Immature natural killer cell (primary cell): ENCODE results near the gene GIPC1. TPM values are rescaled to one million over a fixed set of nuclear protein-coding genes. Genes with fewer than 3 reads are reported as not detected.
A peak's percentile ranks its signal among the peaks of the same experiment; 100 is the strongest.

Experiments used
- DNase-seq, 3 donors: peaks; one replicate each; pipeline ENCODE4 v3.0.0; 2022; ENCODE audit warnings: mixed read lengths in 1 of 3
- H3K27ac Mint-ChIP-seq, 6 donors: one replicate each; pipeline ENCODE4 v1.8.0; 2020; ENCODE audit warnings: mixed read lengths in 6 of 6, mild to moderate bottlenecking in 5 of 6, inconsistent platforms in 4 of 6, moderate library complexity in 3 of 6
- H3K27me3 Mint-ChIP-seq, 3 donors: one replicate each; pipeline ENCODE4 v1.8.0; 2020 to 2021; ENCODE audit warnings: low read depth in 3 of 3, mild to moderate bottlenecking in 3 of 3, mixed read lengths in 3 of 3, moderate library complexity in 3 of 3, inconsistent platforms in 1 of 3
- H3K36me3 Mint-ChIP-seq, 3 donors: one replicate each; pipeline ENCODE4 v1.8.0; 2020; ENCODE audit warnings: mixed read lengths in 3 of 3, inconsistent platforms in 2 of 3, mild to moderate bottlenecking in 2 of 3
- H3K4me1 Mint-ChIP-seq, 2 donors: one replicate each; pipeline ENCODE4 v1.8.0; 2020; ENCODE audit warnings: inconsistent platforms in 2 of 2, mild to moderate bottlenecking in 2 of 2, mixed read lengths in 2 of 2, moderate library complexity in 1 of 2
- H3K4me3 Mint-ChIP-seq, 5 donors: one replicate each; pipeline ENCODE4 v1.8.0; 2020; ENCODE audit warnings: mild to moderate bottlenecking in 5 of 5, mixed read lengths in 5 of 5, inconsistent platforms in 3 of 5, moderate library complexity in 3 of 5
- H3K9me3 Mint-ChIP-seq, 6 donors: one replicate each; pipeline ENCODE4 v1.8.0; 2020; ENCODE audit warnings: mild to moderate bottlenecking in 6 of 6, mixed read lengths in 6 of 6, inconsistent platforms in 4 of 6, moderate library complexity in 3 of 6
- polyA plus RNA-seq, 3 donors: library from polyadenylated mRNA; unstranded; fragments of 300-500 nt; fragmentation: Illumina TruSeq; gene quantifications; one replicate each; pipeline ENCODE4 v1.2.3, GENCODE V29; 2021

Gene GIPC1
- polyA plus RNA-seq, 3 donors from 2014 or later: 42.0 to 49.0 (median 47.0) TPM

DNA sequence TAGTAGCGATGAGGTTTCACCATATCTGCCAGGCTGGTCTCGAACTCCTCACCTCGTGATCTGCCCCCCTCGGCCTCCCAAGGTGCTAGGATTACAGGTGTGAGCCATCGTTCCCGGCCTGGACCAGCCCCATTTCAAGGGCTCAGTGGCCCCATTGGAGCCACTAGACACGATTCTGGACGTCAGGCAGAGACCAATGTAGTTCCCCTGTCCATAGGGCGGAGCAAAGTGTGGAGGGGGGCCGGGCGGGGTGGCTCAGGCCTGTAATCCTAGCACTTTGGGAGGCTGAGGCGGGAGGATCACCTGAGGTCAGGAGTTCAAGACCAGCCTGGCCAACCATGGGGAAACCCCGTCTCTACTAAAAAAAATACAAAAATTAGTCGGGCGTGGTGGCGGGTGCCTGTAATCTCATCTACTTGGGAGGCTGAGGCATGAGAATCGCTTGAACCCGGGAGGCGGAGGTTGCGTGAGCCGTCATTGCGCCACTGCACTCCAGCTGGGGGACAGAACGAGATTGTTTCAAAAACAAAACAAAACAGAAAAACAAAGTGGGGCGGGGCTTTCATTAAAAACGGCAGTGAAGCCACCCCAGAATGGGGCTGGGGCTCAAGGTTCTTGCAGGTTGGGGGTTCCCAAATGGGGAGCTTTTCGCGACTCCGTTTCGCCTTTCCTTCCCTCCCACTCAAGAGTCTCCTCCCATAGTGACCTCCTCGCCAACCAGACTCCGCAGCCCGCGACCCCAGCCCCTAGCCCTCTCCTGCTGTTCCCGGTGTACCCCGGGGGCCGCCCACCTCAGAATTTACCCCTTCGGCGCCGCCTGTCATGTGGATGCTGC, 32.7 kb upstream of the GIPC1 start:
- no peaks in the 10 kb centered on the region for H3K36me3 Mint-ChIP-seq
- H3K27me3 Mint-ChIP-seq: peaks cover 6 to 13% (median 8%) of the 10 kb centered on the region in 3 donors
- no peak for DNase-seq
- peak overlapping the region; percentile 93 to 95 (median 95) for H3K4me3 Mint-ChIP-seq
- peaks cover 29 to 32% of the 10 kb centered on the region in 2 donors for H3K4me1 Mint-ChIP-seq
- H3K9me3 Mint-ChIP-seq: no peaks in the 10 kb centered on the region
- peak overlapping the region; percentile 94 to 98 (median 97) for H3K27ac Mint-ChIP-seq

DNA sequence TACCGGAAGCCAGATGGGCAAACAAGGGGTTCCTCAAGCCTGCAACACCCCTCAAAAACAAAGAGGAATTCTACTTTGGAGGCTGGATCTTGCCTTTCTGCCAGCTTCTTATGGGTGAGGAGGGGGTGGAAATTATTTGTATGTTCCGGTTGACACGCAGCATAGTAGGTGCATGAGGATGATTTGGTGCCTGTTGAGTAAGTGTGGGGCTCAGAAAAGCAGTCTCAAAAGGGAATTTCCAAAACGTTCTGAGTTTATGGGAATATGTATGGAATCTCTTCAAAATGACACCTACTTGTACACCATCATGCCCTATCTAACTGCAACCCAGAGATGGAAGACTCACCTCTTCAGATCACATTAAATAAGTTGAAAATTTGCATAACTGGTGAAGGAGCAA, 30.5 kb upstream of the GIPC1 start:
- Mint-ChIP-seq H3K27me3 (peaks cover 10 to 18% (median 18%) of the 10 kb centered on the region in 3 donors), H3K36me3 (no peaks in the 10 kb centered on the region), H3K9me3 (no peaks in the 10 kb centered on the region), H3K4me1 (peaks cover 45 to 49% of the 10 kb centered on the region in 2 donors), H3K4me3 (no peak overlapping the region), H3K27ac (peak overlapping the region in 5 of 6 donors; percentile 1 to 74 (median 25))
- DNase-seq: no peak

DNA sequence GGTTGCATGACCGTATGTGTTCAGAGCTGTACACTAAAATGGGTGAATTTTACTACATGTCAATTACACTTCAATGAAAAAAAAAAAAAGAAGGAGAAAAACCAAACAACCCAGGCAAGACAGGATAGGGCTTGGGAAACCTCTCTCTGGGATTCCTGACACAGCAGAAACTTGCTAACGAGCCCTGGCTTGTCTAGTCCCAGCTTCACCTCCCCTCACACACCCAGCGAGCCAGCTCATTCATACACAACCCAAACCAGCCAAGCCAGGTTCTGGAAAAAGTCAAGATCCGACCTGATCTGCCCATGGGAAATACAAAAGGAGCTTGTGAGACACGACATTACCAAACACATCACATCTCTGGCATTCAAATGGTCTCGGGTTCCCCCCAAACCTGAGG, 29.8 kb upstream of the GIPC1 start:
- no peak for DNase-seq
- Mint-ChIP-seq H3K27me3 (peaks cover 10 to 18% (median 18%) of the 10 kb centered on the region in 3 donors), H3K4me3 (peak overlapping the region in 1 of 5 donors; percentile 18), H3K9me3 (no peaks in the 10 kb centered on the region), H3K27ac (peak overlapping the region in 4 of 6 donors; percentile 42 to 80 (median 65)), H3K4me1 (peaks cover 42 to 44% of the 10 kb centered on the region in 2 donors), H3K36me3 (no peaks in the 10 kb centered on the region)

DNA sequence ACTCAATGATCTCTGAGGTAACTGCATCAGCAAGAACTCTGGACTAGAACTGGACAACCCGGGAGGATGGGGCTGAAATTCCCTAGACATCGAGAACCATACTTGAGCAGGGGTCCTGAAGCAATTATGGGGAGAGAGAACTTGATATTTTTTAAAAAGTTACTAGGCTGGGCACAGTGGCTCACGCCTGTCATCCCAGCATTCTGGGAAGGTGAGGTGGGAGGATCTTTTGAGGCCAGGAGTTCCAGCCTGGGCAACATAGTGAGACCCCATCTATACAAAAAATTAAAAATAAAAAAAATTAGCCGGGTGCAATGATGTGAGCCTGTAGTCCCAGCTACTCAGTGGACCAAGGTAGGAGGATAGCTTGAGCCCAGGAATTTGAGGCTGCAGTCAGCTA, 24.6 kb upstream of the GIPC1 start:
- Mint-ChIP-seq H3K36me3 (peaks cover 10 to 13% (median 10%) of the 10 kb centered on the region in 3 donors), H3K27me3 (peaks cover 14 to 32% (median 28%) of the 10 kb centered on the region in 3 donors), H3K4me3 (peak overlapping the region in 1 of 5 donors; percentile 89), H3K4me1 (peaks cover 61 to 64% of the 10 kb centered on the region in 2 donors), H3K9me3 (peaks cover 0 to 2% (median 0%) of the 10 kb centered on the region in 6 donors), H3K27ac (peak overlapping the region; percentile 72 to 98 (median 92))
- DNase-seq: no peak

DNA sequence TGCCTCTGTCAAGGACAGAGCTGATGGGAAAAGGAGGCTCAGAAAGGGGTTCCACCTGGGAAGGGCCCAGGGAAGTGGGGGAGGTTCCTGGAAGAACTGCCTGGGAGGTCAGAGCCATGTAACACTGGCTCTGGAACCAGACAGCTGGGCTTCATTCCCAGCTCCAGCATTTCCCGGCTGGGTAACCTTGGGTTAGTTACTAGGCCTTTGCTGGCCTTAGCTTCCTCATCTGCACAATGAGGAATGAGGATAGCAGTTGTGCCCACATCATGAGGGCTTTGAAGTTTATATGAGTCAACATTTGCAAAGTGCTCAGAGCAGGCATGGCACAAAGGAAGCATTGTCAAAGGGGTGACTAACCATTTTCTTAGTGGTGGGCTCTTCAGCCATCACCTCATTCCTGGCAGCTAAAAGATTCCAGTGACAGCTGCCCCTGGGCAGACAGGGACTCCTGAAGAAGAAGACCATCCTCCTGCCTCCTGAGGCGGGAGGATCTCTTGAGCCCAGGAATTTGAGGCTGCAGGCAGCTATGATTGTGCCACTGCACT, 24.0 kb upstream of the GIPC1 start:
- Mint-ChIP-seq H3K4me1 (peaks cover 67 to 70% of the 10 kb centered on the region in 2 donors), H3K4me3 (peak overlapping the region; percentile 76 to 96 (median 89)), H3K27me3 (peaks cover 14 to 34% (median 28%) of the 10 kb centered on the region in 3 donors), H3K36me3 (peaks cover 15 to 19% (median 16%) of the 10 kb centered on the region in 3 donors), H3K9me3 (peaks cover 0 to 2% (median 0%) of the 10 kb centered on the region in 6 donors), H3K27ac (peak overlapping the region; percentile 84 to 98 (median 96))
- no peak for DNase-seq

DNA sequence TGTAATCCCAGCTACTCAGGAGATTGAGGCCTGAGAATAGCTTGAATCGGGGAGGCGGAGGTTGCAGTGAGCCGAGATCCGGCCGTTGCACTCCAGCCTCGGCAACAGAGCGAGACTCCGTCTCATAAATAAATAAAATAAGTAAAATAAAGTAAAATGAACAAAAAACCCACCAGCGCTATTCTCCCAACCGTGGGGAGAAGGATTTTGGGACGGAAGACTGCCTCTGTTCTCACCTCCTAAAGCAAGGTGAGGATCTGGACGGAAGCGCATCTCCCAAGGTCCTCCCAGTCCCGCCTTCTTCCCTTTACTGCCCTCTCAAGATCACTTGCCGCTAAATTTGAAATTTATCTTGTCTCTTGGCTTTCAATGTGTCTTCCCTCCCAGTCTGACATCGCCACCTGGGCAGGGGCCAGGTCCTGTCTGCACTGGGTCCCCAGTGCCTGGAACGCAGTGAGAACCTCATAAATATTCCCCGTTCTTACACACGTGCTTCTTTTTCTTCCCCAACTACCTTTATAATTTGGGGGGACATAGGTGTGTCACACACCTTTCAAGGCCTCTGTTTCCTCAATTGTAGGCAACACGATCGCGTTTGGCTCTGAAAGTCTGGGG, 23.4 kb upstream of the GIPC1 start:
- H3K27ac Mint-ChIP-seq: peak overlapping the region; percentile 93 to 98 (median 97)
- H3K27me3 Mint-ChIP-seq: peaks cover 16 to 35% (median 30%) of the 10 kb centered on the region in 3 donors
- H3K9me3 Mint-ChIP-seq: peaks cover 0 to 2% (median 0%) of the 10 kb centered on the region in 6 donors
- no peak for DNase-seq
- peaks cover 72 to 75% of the 10 kb centered on the region in 2 donors for H3K4me1 Mint-ChIP-seq
- H3K4me3 Mint-ChIP-seq: peak overlapping the region; percentile 85 to 96 (median 89)
- peaks cover 17 to 24% (median 20%) of the 10 kb centered on the region in 3 donors for H3K36me3 Mint-ChIP-seq

DNA sequence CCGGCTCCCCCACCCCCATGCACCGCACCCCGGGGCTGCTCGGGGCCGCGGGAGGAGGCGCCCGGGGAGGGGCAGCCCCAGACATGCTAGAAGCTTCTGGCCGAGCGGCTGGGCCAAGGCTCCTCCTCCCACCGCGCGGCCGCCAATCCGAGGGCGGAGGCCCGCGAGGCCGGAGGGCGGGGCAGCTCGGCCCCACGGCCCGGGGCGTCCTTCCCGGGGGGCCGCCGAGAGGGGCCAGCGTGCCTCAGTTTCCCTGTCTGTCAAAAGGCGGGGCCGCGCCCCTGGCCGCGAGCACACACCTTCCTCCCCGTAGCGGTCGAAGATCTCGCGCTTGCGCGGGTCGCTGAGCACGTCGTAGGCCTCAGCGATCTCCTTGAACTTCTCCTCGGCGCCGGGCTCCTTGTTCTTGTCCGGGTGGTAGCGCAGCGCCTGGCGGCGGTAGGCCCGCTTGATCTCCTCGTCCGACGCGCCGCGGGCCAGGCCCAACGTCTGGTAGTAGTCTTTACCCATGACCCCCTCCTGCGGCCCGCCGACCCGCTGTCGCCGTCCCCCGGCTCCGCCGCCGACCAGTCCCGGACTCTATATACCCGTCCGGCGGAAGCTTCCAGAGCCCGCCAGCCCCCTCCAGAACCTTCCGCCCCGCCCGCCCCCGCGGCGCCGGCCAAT, 22.0 kb upstream of the GIPC1 start, which contains the start of gene DNAJB1:
TSS of gene DNAJB1 (minus strand) at position 558 of the 666 bp plus-strand sequence. CDS start at position 510, 48 bp downstream.
- Mint-ChIP-seq H3K4me1 (peaks cover 62 to 63% of the 10 kb centered on the region in 2 donors), H3K27me3 (peaks cover 15 to 35% (median 31%) of the 10 kb centered on the region in 3 donors), H3K9me3 (peaks cover 0 to 2% (median 0%) of the 10 kb centered on the region in 6 donors)

DNA sequence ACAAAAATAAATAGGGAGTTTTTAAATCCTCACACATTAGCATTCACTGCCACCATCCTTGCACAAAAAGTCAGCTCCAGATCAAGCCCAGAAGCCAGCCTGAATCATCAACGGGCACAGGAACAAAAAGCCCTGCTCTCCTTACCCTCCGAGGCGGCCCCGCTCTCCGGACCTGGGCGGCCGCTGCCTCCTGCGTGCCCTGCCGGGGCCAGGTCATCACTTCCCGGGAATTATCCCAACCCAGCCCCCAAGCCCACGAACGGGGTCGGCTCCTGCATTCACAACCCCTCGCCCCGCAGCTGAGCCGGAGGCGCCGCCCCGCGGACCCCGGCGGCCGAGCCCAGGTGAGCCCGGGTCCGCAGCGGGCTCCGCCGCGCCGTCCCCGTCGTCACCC, 21.5 kb upstream of the GIPC1 start:
- peak overlapping the region; percentile 87 to 94 (median 92) for H3K27ac Mint-ChIP-seq
- DNase-seq: no peak
- peak overlapping the region; percentile 90 to 96 (median 90) for H3K4me3 Mint-ChIP-seq
- peaks cover 0 to 2% (median 0%) of the 10 kb centered on the region in 6 donors for H3K9me3 Mint-ChIP-seq
- peaks cover 11 to 31% (median 31%) of the 10 kb centered on the region in 3 donors for H3K27me3 Mint-ChIP-seq
- peaks cover 17 to 24% (median 20%) of the 10 kb centered on the region in 3 donors for H3K36me3 Mint-ChIP-seq
- peaks cover 57% of the 10 kb centered on the region in 2 donors for H3K4me1 Mint-ChIP-seq

More for the DNA sequence above, 22.0 kb upstream of the GIPC1 start, which contains the start of gene DNAJB1:
- peak; percentile 73 to 81 (median 79) for DNase-seq
- H3K4me3 Mint-ChIP-seq: peak within 1 kb of the TSS; percentile 90 to 96 (median 95)
- peak within 1 kb of the TSS; percentile 93 to 98 (median 97) for H3K27ac Mint-ChIP-seq
- peaks cover 17 to 24% (median 20%) of the 10 kb centered on the region in 3 donors for H3K36me3 Mint-ChIP-seq

DNA sequence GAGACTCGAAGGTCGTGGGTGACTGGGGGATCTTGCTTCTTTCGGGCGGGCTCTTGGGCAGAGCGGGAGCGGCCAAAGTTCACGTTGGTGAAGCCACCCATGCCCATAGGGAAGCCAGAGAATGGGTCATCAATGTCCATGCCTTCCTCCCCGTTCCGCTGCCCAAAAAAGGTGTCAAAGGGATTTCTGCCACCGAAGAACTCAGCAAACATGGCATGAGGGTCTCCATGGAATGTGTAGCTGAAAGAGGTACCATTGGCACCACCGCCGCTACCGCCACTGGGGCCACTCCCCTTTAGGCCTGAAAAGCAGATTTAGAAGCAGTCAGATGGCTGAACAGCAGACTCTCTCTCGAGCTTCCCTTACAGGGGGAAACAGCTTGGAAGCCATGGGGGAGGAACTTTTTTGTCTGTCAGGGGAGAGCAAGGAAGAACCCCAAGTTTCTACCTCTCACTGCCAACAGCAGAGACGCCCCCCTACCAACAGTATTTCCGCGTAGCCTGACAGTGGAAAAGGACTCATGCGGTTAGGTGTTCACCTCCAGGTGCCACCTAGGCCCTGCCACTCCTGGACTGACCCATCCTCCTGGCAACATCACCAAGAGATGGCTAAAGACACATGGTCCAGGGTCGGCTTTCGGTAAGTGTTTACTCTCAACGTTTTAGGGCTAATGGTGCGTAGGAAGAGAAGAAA, 21.0 kb upstream of the GIPC1 start:
- peaks cover 17 to 24% (median 20%) of the 10 kb centered on the region in 3 donors for H3K36me3 Mint-ChIP-seq
- H3K27me3 Mint-ChIP-seq: peaks cover 11 to 26% (median 26%) of the 10 kb centered on the region in 3 donors
- H3K9me3 Mint-ChIP-seq: peaks cover 0 to 2% (median 0%) of the 10 kb centered on the region in 6 donors
- DNase-seq: no peak
- peak overlapping the region; percentile 90 to 96 (median 90) for H3K4me3 Mint-ChIP-seq
- peaks cover 51 to 52% of the 10 kb centered on the region in 2 donors for H3K4me1 Mint-ChIP-seq
- H3K27ac Mint-ChIP-seq: peak overlapping the region; percentile 87 to 94 (median 92)

DNA sequence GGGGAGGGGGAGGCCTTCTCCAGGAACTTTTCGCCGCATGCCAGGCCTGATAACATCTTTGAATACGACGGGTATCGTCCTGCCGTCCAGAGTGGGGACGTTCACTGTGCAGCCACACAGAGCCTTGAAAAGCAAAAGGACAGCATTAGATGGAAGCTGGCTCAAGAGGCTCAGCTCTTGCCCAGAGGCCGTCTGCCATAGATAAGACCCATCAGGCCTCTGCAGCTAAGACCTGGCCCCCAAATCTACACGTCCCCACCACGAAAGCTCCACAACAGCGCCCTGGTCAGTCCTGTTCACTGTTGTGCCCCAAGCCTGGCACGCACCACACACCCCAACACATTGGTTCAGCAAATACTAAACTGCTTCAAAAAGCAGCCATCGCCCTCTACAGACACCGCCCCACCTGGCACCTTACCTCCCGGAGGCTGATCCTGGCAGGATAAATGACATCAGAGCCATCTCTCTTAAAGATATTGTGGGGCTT, 20.2 kb upstream of the GIPC1 start:
- Mint-ChIP-seq H3K9me3 (peaks cover 0 to 2% (median 0%) of the 10 kb centered on the region in 6 donors), H3K27ac (peak overlapping the region; percentile 46 to 94 (median 91)), H3K36me3 (peaks cover 17 to 24% (median 20%) of the 10 kb centered on the region in 3 donors), H3K4me1 (peaks cover 45 to 47% of the 10 kb centered on the region in 2 donors), H3K27me3 (peaks cover 11 to 25% (median 25%) of the 10 kb centered on the region in 3 donors), H3K4me3 (peak overlapping the region; percentile 90 to 96 (median 90))
- DNase-seq: no peak

DNA sequence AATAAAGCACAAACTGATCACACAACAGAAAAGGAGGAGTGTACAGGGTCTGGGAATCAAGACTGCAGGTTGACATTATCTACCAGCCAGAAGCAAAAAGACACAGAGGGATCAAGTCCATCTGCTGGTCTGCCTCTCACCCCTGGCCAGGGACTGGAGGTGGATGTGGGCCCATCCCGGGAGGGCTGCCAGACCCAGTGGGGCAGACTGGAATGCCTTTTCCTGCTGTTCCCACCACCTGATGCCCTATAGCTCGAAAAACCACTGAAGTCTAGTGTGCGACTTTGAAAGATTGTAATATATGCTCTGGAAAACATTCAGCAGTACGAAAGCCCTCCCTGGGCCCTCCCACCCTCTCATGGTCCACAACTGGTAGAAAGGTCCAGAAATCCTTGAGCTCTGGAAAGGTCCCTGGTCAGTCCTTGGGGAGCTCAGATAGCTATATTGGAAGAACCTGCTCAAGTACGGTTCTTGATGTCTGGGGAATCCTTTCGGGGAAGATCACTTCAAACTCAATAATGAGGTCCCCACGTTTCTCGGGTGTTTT, 19.6 kb upstream of the GIPC1 start:
- Mint-ChIP-seq H3K9me3 (peaks cover 0 to 2% (median 0%) of the 10 kb centered on the region in 6 donors), H3K27me3 (peaks cover 11 to 25% (median 25%) of the 10 kb centered on the region in 3 donors), H3K36me3 (peaks cover 17 to 24% (median 20%) of the 10 kb centered on the region in 3 donors), H3K4me3 (peak overlapping the region; percentile 90 to 96 (median 90)), H3K4me1 (peaks cover 45 to 47% of the 10 kb centered on the region in 2 donors), H3K27ac (peak overlapping the region; percentile 31 to 94 (median 84))
- DNase-seq: no peak
